ENCODE results near the gene MPZ. TPM values are rescaled to one million over a fixed set of nuclear protein-coding genes. Genes with fewer than 3 reads are reported as not detected.

Gene MPZ
- 1 to 10 TPM; 2.7 to 2.8 TPM for total RNA-seq

GRCh38 chr1:161309868-161310267 is at the start of gene MPZ:
Gene MPZ (minus strand): TSS chr1:161309968. CDS start chr1:161309905, 63 bp downstream.
- Histone ChIP-seq H3K36me3 (no peaks in the 10 kb centered on the region), H3K4me1 (ENCODE audit: control insufficient read depth in 1 of 2, low read depth in 2 of 2) (peaks cover 10 to 14% of the 10 kb centered on the region in 2 donors), H3K4me3 (no peak within 1 kb of the TSS), H3K9me3 (no peaks in the 10 kb centered on the region), H3K27me3 (replicated peaks; ENCODE audit: insufficient read depth) (no peaks in the 10 kb centered on the region), H3K27ac (no peak within 1 kb of the TSS)
- ATAC-seq (ENCODE audit: insufficient number of reproducible peaks, low FRiP score, low read depth) = no peak
- DNase-seq (ENCODE audit: low spot score) = no peak
- TF ChIP-seq CTCF (IDR thresholded peaks at IDR 0.05) = no peak

GRCh38 chr1:161359291-161359690 is 49.5 kb upstream of the MPZ start:
- peaks cover 3% of the 10 kb centered on the region for H3K36me3 ChIP-seq
- H3K4me1 ChIP-seq (ENCODE audit: control insufficient read depth in 1 of 2, low read depth in 2 of 2) = no peaks in the 10 kb centered on the region
- DNase-seq (ENCODE audit: low spot score) (no peak), ATAC-seq (ENCODE audit: insufficient number of reproducible peaks, low FRiP score, low read depth) (no peak)
- no peaks in the 10 kb centered on the region for H3K27me3 ChIP-seq (replicated peaks; ENCODE audit: insufficient read depth)
- no peak overlapping the region for H3K27ac ChIP-seq
- no peaks in the 10 kb centered on the region for H3K9me3 ChIP-seq
- no peak for TF ChIP-seq CTCF (IDR thresholded peaks at IDR 0.05)
- H3K4me3 ChIP-seq = no peak overlapping the region

- no peaks in the 10 kb centered on the region for H3K9me3 ChIP-seq
- no peak overlapping the region for H3K27ac ChIP-seq
- H3K36me3 ChIP-seq = no peaks in the 10 kb centered on the region
- H3K4me1 ChIP-seq (ENCODE audit: control insufficient read depth in 1 of 2, low read depth in 2 of 2) = no peaks in the 10 kb centered on the region
- ATAC-seq (ENCODE audit: insufficient number of reproducible peaks, low FRiP score, low read depth) (no peak), DNase-seq (ENCODE audit: low spot score) (no peak)
- no peak for TF ChIP-seq CTCF (IDR thresholded peaks at IDR 0.05)
- no peak overlapping the region for H3K4me3 ChIP-seq
- H3K27me3 ChIP-seq (replicated peaks; ENCODE audit: insufficient read depth) = no peaks in the 10 kb centered on the region
Measured at GRCh38 chr1:161357073-161357472, 47.3 kb upstream of the MPZ start.

- no peaks in the 10 kb centered on the region for H3K4me1 ChIP-seq (ENCODE audit: control insufficient read depth in 1 of 2, low read depth in 2 of 2)
- ATAC-seq (ENCODE audit: insufficient number of reproducible peaks, low FRiP score, low read depth) (no peak), DNase-seq (ENCODE audit: low spot score) (no peak)
- TF ChIP-seq CTCF (IDR thresholded peaks at IDR 0.05) = no peak
- H3K27me3 ChIP-seq (replicated peaks; ENCODE audit: insufficient read depth) = no peaks in the 10 kb centered on the region
- H3K4me3 ChIP-seq = no peak overlapping the region
- H3K9me3 ChIP-seq = no peaks in the 10 kb centered on the region
- H3K36me3 ChIP-seq = no peaks in the 10 kb centered on the region
- no peak overlapping the region for H3K27ac ChIP-seq
Measured at GRCh38 chr1:161351482-161351881, 41.7 kb upstream of the MPZ start.

GRCh38 chr1:161350671-161351070 is 40.9 kb upstream of the MPZ start:
- DNase-seq (ENCODE audit: low spot score) (no peak), ATAC-seq (ENCODE audit: insufficient number of reproducible peaks, low FRiP score, low read depth) (no peak)
- H3K9me3 ChIP-seq = no peaks in the 10 kb centered on the region
- no peaks in the 10 kb centered on the region for H3K4me1 ChIP-seq (ENCODE audit: control insufficient read depth in 1 of 2, low read depth in 2 of 2)
- H3K27ac ChIP-seq = no peak overlapping the region
- H3K36me3 ChIP-seq = no peaks in the 10 kb centered on the region
- no peak for TF ChIP-seq CTCF (IDR thresholded peaks at IDR 0.05)
- H3K27me3 ChIP-seq (replicated peaks; ENCODE audit: insufficient read depth) = no peaks in the 10 kb centered on the region
- no peak overlapping the region for H3K4me3 ChIP-seq
